Fibroblast of skin of scalp (primary cell): Measurements from ENCODE around the gene PKD2L1.

Experiments used
- DNase-seq: peaks from one replicate; pipeline ENCODE4 v3.0.0-alpha.2; 2013

Gene PKD2L1

DNA sequence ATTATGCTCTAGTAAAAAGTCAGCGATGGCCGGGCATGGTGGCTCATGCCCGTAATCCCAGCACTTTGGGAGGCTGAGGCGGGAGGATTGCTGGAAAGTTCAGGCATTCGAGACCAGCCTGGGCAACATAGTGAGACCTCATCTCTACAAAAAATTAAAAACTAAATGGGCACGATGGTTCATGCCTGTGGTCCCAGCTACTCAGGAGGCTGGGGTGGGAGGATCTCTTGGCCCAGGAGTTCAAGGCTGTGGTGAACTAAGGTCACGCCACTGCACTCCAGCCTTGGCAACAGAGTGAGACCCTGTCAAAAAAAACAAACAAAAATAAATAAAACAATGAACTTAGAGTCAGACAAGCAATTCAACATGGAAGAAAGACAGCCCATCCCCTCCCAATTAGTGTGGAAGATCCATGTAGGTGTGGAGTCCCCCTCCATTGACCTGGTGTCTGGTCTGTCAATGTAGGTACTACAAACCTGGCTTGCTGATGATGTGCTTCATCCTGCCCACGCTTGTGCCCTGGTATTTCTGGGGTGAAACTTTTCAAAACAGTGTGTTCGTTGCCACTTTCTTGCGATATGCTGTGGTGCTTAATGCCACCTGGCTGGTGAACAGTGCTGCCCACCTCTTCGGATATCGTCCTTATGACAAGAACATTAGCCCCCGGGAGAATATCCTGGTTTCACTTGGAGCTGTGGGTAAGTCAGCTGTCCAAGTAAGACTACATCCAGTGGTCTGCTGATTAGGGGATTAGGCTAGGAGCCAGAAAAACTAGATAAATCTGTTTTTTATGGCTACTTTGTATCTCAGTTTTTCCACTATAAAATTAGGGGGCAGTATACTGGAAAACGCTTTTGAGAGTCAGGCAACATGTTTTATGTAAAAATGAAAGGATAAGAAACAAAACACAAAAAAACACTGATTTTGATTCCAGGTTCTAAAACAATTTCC lies 26.3 kb upstream of the PKD2L1 start:
- DNase-seq = no peak

DNA sequence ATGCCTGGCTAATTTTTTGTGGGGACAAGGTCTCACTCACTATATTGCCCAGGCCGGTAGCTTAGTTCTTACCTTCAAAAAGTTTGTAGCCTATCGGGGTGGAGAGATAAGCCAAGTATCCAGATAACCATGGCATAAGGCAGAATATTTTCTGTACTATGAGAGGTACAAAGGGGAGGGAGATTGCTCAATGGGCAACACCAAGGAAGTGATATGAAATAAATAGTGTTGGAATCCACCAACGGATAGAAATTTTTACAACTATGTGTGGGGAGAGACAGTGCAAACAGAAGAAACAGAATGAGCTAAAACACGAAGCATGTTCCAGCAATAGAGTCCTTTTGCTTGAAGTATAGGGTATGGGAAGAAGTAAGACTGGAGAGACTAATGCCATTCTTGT lies 25.1 kb upstream of the PKD2L1 start:
- DNase-seq = no peak

DNA sequence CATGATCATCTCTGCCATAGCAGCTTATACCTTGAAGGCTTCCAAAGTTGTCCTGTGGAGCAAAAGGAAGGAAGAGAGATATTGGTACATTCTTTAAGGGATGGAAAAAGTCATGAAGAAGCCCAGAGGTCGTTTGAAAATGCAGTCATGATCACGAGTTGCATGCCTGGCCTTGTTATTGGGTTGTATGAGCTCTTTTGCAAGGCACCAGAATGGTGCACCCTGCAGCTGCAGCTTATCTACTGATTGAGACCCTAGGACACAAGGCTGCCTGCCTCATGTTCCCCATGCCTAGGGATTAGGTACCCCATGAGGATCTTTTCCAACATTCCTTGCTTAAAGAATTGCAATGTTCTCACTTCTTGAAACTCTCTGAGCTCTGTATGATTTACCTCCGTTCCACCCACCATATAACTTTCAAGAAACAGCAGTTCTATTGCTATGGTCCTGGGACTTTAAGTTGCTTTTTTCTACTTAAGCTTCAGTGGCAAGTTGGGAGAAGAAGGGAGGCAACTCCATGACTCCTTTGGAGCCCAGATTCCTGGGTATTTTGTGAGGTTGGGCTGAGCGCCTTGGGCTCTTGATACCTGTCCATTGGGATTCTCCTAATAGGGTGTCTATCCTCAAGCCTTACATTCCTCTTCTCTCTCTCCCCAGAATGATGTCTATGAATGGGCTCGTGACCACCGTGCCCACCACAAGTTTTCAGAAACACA lies 23.9 kb upstream of the PKD2L1 start:
- no peak for DNase-seq

DNA sequence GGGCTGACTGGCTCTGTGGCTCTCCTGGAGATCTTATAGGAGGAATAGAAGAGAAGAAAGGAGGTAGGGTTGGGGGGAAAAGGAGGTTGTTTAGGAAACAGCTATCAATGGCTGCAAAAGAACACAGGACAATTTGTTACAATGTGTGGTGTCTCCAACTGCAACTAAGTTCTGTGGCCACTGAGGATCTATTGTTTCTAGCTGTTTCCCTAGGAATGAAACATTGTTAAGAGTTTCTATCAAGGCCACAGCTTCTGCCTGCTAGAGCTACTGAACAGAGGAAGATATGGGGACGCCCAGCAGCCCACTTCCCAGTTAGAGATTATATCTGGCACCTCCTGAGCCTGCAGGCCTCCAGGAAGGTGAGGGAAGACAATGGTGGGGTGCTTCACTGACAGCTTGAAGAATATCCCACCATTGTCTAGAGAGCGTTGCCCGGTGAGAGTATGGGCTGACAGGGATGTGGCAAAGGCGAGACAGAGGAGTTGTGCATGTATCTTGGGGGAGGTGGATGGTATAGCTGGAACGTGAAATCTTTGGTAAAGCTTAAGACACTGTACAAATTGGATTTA lies 21.0 kb upstream of the PKD2L1 start:
- no peak for DNase-seq

DNA sequence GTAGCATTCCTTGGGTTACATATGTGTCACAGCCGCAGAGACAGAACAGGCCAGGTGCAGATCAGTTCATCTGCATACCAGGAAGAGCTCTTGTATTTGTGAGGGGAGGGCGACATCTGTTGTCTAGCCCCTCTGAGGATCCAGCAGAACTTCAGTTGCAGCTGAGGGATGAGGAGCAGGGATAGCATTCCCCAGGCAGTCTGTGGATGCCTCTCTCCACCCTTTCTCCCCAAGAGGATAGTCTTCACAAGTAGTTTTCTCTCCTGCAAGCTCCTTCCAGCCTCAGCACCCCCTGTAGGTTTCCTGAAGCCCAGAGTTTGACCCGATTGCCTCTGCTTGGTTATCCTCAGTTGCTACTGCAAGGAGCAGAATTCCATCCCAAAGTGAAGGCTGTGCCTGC lies 19.6 kb upstream of the PKD2L1 start:
- no peak for DNase-seq

DNA sequence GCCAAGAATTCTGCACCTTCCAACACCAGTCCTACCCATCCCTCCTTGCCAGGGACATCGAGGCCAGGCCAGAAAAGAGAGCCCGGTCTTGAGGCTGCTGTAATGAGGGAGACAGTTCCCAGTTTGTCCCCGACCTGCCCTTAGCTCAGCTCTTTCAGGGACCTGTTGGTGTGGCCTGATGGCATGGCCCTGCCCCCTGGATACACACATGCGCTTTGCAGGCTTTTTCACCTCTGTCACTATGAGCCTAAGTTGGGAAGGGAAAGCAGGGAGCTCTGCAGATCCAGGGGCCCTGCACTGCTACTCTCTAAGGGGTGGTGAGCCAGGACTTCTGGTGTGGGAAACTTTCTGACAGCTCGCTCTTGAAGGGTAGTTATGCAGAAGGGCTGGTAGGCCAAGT lies 19.1 kb upstream of the PKD2L1 start:
- DNase-seq = no peak

DNA sequence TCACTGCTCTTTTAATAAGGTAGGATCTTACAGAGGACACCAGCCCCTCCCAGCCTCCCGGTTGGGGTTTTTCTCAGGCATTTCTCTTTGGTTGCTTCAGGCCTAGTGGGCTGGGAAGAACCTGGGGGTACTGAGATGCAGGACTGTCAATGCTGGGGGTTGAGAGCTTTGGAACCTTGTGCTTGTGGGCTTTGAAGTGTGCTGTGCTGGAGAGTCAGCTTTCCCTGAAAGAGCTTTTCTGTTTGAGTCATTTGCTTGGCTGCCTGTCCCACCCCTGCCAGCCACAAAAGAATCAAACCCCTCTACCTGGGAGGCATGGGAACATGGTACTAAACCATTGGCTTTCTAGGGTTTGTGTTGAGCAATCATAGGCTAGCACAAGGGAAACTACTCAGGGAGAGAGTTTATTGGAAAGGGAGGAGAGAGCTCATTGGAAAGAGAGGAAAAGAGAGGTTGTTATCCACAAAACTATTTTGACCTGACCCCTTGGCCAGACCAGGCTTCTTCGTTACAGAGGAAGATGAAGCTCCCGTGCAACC lies 18.4 kb upstream of the PKD2L1 start:
- no peak for DNase-seq

DNA sequence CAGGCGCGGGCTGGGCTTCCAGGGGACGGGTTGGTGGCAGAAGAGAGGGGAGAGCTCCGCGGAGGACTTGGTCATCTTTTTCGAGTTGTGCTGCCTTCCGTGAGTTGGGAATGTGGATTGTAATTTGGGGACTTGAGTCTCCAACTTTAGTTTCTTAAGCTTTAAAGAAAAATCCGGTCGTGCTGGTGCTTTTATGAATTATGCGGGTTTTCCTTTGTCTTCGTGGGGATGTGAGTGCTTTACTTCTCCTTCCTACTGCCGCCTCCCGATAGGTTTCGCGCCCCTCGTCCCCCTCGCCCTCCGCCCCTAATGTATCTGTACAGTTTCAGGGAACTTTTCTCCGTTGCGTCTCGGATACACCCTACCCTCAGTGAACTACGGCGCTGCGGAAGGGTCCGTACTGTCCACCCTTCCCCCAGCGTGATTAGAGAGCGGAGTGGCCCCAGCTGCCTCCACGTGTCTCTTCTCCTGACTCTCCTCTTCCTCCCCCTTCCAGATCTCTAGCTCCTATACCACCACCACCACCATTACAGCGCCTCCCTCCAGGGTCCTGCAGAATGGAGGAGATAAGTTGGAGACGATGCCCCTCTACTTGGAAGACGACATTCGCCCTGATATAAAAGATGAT lies 17.7 kb upstream of the PKD2L1 start:
- peak; percentile 22 for DNase-seq

DNA sequence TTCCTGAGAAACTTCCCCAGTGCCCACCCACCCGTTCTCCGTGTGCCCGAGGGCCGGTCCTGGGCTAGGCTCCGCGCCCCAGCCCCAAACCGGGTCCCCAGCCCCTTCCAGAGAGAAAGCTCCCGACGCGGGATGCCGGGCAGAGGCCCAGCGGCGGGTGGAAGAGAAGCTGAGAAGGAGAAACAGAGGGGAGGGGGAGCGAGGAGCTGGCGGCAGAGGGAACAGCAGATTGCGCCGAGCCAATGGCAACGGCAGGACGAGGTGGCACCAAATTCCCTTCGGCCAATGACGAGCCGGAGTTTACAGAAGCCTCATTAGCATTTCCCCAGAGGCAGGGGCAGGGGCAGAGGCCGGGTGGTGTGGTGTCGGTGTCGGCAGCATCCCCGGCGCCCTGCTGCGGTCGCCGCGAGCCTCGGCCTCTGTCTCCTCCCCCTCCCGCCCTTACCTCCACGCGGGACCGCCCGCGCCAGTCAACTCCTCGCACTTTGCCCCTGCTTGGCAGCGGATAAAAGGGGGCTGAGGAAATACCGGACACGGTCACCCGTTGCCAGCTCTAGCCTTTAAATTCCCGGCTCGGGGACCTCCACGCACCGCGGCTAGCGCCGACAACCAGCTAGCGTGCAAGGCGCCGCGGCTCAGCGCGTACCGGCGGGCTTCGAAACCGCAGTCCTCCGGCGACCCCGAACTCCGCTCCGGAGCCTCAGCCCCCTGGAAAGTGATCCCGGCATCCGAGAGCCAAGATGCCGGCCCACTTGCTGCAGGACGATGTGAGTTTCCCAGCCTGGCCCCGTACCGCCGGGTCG lies 16.9 kb upstream of the PKD2L1 start, which contains the start of gene SCD:
Gene SCD (plus strand): TSS at position 469 of the 803 bp plus-strand sequence. CDS start 272 bp downstream, at position 741.
- peak; percentile 94 for DNase-seq

DNA sequence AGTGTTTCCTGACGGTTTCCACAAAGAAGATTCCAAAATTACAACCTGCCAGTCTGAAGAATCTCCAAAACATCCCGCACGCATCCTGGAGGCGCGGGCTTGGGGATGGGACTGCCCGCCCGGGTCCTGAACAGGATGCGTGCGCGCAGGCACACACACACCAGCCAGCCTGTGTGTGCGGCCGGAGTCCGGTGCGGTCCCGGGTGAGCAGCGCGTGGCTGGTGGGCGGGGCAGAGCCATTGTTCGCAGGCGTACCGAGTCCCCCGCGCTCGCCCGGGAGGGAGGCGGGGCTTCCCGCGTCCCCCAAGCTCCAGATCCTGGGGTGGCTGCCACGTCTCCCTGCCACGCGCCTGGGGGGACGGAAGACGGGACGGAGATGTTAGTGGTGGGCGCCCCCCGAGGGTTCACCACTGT lies 16.3 kb upstream of the PKD2L1 start:
- DNase-seq = peak; percentile 71

DNA sequence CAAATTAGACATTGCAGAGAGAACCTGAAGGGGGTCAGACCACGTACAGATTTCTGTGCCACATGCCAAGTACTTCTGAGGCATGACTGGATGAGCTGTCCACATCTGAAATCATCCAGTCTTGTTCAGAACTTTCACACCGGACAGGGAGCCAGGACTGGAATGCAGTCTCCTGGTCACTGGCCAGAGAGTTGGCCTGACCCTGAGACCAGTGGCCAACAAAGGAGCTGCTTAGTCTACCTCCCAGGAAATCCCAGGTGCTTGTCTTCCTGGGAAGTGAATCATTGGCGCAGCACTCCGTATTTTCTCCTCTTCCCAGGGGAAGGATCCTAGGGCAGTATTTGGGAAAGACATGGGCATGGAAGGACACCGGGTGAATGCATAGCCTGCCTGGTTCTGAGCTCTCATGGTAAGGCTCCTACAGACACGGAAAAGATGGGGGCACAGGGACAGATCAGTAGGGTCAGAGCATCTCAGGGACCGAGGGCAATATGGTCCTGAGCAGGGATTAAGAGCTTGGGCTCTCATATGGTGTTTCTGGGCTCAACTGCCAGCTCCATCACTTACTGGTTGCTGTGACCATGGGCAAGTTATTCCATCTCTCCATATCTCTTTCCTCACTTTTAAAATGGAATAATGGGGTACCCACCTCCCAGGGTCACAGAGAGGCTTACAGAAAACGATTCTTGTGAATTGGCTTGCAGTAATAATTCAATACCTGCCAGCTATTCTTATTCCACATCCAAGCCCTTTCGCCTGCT lies 15.7 kb upstream of the PKD2L1 start:
- peak; percentile 31 for DNase-seq

DNA sequence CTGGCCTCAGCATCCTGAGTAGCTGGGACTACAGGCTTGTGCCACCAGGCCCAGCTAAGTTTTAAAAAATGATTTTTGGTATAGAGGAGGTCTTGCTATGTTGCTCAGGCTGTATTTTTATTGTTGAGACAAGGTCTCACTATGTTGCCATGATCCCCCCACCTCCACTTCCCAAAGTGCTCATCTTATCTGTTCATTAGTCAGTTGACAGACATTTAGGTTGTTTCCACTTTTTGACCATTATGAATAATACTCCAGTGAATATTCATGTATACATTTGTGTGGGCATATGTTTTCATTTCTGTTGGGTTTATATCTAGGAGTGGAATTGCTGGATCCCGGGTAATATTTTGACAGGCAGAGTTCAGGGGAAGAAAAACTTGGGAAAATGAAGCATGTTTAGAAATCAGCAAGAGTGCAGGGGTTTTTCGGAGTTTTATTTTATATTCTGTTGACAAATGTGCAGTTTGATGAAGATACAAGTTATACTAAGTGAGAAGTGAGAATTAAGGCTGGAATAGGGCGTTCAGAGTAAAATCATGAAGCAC lies 14.3 kb upstream of the PKD2L1 start:
- no peak for DNase-seq

DNA sequence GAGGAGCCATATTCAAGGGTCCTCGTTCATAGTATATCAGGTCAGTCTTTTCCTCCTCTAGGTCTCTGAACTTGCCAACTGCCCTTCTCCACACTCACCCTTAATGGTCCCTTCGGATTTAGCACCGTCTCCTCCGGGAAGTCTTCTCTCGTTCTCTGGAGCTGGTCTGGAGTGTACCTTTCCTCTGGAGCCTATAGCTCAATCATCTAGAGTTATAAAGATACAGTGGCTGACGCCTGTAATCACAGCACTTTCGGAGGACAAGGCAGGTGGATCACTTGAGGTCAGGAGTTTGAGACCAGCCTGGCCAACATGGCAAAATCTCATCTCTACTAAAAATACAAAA lies 12.6 kb upstream of the PKD2L1 start:
- DNase-seq = no peak

DNA sequence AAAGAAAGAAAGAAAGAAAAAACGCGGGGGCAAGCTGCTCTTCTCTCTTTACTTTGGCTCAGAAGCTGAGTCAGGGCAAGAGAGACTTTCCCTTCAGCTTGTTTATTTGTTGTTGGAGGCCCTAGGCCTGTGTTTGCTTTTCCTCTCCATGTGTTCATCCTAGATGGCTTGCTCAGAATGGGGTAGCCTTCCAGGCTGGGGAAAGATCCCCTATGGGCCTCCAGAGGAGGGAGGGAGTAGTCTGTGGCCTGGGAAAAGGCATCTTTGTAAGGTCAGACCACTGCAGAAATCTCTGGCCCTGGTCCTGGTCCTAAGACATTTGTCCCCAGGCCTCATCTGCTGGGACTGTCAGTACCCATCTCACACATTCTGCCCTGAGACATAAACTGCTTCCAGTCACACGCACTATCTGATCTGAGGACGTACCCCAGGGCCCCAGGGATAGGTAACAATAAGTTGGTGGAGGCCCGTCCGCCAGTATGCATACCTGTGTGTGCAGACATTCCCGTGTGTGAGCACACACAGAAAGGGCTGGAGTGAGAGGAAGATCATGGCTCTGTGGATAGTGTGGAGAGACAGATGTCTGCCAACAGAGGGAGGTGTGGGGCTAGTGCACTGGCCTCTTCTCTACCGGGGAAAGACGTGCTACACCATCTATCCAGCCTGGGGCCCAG lies 12.1 kb upstream of the PKD2L1 start:
- DNase-seq = peak; percentile 61

DNA sequence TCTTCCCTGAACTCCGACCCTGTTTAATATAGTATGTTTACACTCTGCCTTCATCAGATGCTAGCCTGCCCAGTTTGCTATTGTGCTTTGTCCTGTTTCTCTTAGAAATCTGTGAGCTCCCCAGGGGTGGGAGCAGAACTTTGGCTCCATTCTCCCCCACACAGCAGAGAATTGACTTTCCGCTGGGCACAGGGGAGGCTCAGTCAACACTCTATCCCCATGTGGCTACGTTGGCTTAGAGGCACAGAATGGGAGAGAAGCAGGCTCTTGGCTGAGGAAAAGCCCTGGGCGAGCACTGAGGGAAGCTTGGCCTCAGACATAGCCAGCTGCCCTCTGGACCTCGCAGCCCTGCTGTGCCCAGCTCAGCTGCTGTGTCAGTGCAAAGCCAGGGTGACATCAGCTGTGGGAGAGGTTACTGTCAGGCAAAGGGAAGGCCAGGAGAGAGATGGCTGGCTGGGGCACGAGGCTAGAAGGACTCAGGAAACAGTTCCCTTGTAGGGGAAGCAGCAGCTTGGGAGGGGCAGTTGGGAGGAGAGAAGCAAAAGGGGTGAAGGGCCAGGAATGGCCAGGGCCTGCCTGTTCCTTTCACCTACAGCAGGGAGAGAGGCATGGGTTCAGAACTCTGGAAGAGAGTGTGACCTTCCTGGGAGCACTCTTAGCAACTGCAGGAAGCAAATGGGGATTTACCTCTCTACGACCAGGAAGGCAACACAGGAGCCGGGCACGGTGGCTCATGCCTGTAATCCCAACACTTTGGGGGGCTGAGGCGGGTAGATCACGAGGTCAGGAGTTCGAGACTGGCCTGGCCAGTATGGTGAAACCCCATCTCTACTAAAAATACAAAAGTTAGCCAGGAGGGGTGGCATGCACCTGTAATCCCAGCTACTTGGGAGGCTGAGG lies 11.2 kb upstream of the PKD2L1 start:
- DNase-seq = no peak

DNA sequence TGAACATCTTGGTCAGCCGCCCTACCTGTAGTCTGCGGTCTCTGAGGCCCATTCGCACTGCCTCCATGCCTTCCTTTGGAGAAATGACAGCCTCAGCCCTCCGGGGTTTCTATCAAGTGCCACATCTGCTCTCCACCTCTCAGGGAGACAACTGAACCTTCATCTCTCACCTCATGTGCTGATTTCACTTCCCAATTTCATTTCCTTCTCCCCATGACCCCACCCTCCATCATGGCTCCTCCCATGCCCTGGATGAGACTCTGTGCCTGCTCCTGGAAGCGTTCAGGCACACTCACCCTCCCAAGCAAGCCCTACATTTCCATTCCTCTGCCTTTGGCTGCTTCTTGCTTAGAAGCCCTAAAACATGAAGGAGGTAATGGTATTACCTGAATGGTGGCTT lies 9.2 kb upstream of the PKD2L1 start:
- no peak for DNase-seq

DNA sequence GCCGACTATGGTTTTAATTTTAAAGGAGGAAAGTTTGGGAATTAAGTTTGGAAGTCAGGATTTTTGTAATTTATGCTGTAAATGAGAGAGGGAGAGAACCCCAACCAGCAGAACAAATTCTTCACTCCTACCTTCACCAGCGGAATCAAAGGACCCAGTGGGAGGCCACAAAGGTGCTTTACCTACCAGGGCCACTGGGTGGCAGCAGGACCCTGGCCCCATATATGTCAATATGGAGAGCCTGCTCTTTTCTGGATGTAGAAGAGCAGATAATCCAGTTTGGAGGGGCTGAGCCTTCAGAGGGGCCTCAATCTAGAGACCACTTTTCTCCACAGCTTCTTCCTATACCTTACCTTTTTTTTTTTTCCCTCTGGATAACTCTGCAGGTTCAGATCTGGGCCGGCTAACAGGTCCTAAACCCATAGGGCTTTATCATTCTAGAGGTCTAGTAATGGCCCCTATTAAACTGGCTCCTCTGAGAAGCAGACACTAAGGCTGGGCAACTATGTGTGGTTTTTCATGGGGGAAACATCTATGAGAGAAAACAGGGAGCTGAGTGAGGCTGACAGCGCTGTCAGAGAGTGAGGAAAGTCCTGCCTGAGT lies 8.5 kb upstream of the PKD2L1 start:
- DNase-seq = peak; percentile 58

DNA sequence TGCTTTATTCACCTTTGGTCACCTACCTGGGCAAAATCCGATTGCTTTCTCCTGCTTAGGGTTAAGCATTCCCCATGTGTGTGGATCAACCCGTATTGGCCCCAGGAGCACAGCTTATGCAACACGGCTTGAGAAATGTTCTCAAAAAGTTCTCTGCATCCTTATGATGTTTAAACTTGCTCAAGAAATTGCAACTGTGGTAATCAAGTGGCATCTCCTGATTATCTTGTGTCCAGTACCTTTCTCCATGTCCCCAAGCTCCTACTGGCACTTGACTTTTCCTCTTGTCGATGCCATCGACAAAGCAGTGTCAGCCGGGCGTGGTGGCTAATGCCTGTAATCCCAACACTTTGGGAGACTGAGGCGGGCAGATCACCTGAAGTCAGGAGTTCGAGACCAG lies 4.7 kb upstream of the PKD2L1 start:
- DNase-seq = no peak
